Hematopoietic multipotent progenitor cell treated with erythropoietin and hydrocortisone succinate and interleukin-3 and kit ligand, for 17 days (in vitro differentiated cells): ENCODE results near the gene ENO2.

Experiments used
- DNase-seq: peaks from one replicate; pipeline ENCODE4 v3.0.0-alpha.2; 2015; ENCODE audit warnings: low spot score

Gene ENO2

GRCh38 chr12:6912164-6912935 lies 2.0 kb upstream of the ENO2 start:
- DNase-seq = no peak

- no peak for DNase-seq
Measured at GRCh38 chr12:6914947-6915788, 788 bp downstream of the ENO2 start.

- DNase-seq = no peak
Measured at GRCh38 chr12:6915789-6916285, 1.5 kb downstream of the ENO2 start.

- DNase-seq = no peak
Measured at GRCh38 chr12:6916426-6917200, 2.2 kb downstream of the ENO2 start.

GRCh38 chr12:6917491-6918231 lies 3.3 kb downstream of the ENO2 start:
- DNase-seq = no peak

- DNase-seq = no peak
Measured at GRCh38 chr12:6919588-6919987, 5.2 kb downstream of the ENO2 start.

- no peak for DNase-seq
Measured at GRCh38 chr12:6921539-6921938, 7.2 kb downstream of the ENO2 start.

GRCh38 chr12:6921996-6922946 lies 7.9 kb downstream of the ENO2 start:
- no peak for DNase-seq

GRCh38 chr12:6923003-6923732 lies 8.8 kb downstream of the ENO2 start:
- DNase-seq = no peak

- no peak for DNase-seq
Measured at GRCh38 chr12:6923851-6924250, 9.5 kb downstream of the ENO2 start.

GRCh38 chr12:6925239-6925539 lies 10.8 kb downstream of the ENO2 start:
- no peak for DNase-seq

- DNase-seq = no peak
Measured at GRCh38 chr12:6925540-6926279, 11.3 kb downstream of the ENO2 start.

GRCh38 chr12:6927379-6928021 lies 13.1 kb downstream of the ENO2 start, which contains the start of gene ATN1:
ATN1 (plus strand) TSS chr12:6927959; CDS start chr12:6934002, 6,043 bp downstream.
- no peak for DNase-seq

GRCh38 chr12:6928022-6928702 lies 13.8 kb downstream of the ENO2 start:
- no peak for DNase-seq

- DNase-seq = no peak
Measured at GRCh38 chr12:6928703-6929407, 14.5 kb downstream of the ENO2 start.

- DNase-seq = no peak
Measured at GRCh38 chr12:6929466-6930452, 15.4 kb downstream of the ENO2 start.
